GM21529 (cell line): ENCODE measurements around the gene CST5.
"Not testable (repeated sequence)": the region's sequence is repeated elsewhere in the genome, so short reads cannot be mapped to it uniquely, and the experiment has no call there.

Experiments
- ATAC-seq: cut with Tn5 transposase; IDR thresholded peaks from one replicate; pipeline ENCODE4 v1.9.1; 2021; ENCODE audit not compliant: unreplicated experiment

CST5 gene

GRCh38 chr20:23890867-23891266 lies 11.3 kb upstream of the CST5 start:
- ATAC-seq: not testable (repeated sequence)

- peak; percentile 82 for ATAC-seq
These were observed 10.2 kb upstream of the CST5 start for GRCh38 chr20:23889775-23890187.

DNA sequence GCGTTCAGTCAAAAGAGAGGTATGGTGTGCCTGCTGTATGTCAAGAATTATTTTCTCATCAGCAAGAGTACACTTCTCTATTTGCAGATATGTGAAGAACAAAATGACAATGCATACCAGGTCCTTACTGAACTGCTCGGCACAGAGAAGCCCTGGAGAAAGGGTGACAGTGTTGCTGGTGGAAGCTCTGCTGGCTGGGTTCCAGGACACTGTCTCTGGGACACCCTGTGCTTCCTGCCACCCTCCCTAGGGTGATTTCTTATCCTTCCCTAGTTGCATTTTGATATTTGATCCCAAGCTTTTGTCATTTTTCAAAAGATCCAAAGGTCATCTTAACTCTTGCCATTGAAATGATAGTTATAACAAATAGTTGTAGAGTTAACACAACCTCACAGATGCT lies 8.3 kb upstream of the CST5 start:
- ATAC-seq: no peak

DNA sequence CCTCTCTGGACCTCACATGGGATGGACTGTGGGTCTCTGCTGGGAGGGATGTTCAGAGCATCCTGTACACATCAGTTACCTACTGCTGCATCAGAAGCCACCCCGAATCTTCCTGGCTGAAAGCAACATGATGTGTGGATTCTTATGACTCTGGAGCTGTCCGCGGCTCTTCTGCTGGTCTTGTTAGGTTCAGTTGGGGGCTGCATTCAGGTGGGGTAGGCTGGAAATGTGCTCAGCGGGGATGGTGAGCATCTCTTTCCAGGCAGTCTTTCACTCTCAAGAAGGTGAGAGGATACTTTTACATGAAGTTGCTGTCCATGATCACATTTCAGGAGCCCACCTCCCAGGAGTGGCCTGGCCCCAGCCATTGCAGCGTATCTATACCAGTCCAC lies 5.2 kb upstream of the CST5 start:
- no peak for ATAC-seq

DNA sequence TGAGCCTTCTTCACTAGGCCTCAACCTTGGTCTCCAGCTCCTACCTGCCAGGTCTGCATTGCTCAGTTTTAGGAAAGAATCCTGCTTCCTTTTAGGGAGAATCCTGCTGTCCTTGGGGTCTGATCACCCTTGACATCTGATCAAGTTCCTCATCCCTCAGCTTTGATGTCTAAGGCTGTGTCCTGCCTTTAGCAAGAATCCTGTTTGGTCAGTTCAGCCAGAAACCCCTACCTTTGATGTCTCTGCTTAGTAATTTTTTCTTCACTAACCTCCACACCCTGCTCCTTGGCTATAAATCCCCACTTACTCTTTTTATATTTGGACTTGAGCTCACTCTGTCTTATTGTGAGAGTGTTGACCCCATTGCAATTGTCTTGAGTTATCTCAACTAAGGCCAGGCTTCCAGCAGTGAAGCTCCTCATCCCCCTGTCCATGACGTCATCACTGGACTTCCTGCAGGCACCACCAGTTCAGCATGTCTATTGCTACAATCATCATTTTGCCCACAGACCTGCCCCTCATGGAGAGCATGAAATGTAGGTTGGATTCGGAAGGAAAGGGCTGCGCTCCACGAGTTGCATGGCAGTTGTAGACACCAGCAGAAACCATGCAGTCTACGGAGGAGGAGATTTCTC lies 4.7 kb upstream of the CST5 start:
- ATAC-seq: no peak

DNA sequence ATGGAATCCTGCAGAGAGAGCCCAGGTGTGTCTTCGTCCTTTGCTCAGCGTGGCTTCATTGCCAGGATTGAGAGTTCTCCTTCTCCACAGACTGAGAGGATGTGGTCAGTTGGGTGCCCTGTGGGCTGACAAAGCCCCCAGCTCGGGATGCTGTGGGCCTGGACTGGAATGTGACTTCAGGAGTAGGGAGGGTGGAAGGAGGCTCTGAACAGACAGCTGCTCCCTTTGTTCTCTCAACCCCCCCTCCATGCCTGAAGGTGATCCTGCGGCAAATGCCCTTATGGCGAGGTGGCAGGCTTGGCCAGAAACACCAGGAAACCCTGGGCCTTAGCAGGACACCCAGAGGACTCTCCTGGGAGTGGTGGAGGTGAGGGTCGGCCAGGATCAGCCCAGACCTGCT lies 1.8 kb upstream of the CST5 start:
- no peak for ATAC-seq

GRCh38 chr20:23880417-23880816 lies 869 bp upstream of the CST5 start:
- no peak for ATAC-seq

- no peak for ATAC-seq
These were observed 345 bp upstream of the CST5 start for GRCh38 chr20:23879811-23880374.

DNA sequence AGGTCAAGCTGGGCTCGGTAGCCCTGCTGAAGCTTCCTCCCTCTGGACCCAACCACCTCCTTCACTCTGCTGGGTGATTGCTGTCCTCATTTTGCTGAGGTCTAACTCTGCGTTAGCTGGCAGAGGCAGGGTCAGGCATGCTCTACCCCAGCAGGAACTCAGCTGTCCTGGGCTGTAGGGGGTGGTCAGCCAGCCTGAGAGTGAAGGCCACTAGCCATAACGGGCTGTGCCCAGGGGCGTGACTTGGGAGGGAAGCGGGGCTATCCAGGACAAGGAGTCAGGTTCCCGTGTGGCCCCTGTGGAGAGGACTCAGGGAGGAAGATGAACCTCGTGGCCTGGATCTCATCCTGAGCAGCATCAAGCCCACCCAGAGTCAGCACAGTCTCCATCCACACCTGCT lies 761 bp downstream of the CST5 start:
- no peak for ATAC-seq

DNA sequence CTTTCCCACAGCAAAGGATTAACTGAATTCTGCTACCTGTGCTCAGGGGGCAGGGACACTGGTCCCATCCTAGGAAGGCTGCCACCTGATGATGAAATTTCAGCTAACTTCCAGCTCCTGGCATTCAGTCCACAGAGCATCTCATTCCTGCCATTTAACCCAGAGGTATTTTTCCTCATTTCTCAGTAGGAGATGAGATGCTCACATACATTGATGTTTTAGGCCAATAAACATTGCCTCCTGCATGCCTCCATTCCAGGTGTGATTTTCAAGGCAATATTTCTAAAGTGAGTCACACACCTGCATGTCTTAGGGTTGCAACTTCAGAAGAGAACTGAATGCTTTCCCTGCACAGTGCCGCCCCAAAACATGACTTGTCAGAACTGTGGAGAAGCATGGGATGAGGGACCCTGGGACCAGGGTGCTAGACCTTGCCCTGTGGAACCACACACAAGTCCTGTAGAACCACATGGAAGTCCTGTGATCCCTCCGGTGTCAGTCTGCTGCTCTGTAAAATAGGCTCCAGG lies 1.5 kb downstream of the CST5 start:
- ATAC-seq: not testable (repeated sequence)

GRCh38 chr20:23877524-23877923 lies 2.0 kb downstream of the CST5 start:
- ATAC-seq: no peak

- no peak for ATAC-seq
These were observed 3.8 kb downstream of the CST5 start for GRCh38 chr20:23875606-23876237.

GRCh38 chr20:23874747-23875146 lies 4.8 kb downstream of the CST5 start:
- no peak for ATAC-seq

- ATAC-seq: no peak
These were observed 6.1 kb downstream of the CST5 start for GRCh38 chr20:23873370-23874015.

DNA sequence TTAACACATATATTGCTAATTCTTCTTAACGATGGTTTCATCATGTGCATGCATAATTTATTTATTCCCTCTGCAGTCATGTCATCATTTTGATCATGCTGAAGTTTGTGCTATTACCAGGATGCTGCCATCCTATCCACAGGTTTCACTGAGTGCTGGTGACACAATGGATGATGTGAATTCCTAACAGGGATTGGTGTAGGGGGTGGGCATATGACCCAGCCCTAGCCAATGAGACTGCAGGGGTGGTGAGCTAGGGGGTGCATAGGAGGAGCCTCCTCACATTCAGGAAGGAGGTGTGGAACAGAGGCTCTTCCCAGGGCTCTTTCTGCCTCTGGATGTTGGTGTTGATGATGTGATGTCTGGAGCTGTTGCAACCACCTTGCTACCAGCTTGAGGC lies 7.5 kb downstream of the CST5 start:
- ATAC-seq: no peak

DNA sequence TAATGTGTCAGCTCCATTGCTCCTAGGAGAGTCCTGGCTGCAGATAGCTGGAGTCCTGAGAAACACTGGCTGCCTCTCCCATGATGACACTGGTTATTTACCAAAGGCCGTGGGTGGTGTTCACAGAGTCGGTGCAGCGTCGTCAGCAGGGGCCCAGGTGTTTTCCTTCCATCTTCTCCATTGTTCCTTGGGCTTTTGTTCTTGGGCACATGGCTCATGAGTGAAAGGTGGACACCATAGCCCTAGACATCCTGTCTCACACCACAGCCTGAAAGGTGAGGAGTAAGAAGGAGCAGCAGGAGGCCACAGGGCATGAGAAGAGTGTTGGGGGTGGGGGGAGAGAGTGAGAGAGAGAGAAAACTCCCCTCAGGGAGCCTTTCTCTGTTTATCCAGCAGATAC lies 9.1 kb downstream of the CST5 start:
- ATAC-seq: no peak

- no peak for ATAC-seq
These were observed 10.0 kb downstream of the CST5 start for GRCh38 chr20:23869520-23869919.

DNA sequence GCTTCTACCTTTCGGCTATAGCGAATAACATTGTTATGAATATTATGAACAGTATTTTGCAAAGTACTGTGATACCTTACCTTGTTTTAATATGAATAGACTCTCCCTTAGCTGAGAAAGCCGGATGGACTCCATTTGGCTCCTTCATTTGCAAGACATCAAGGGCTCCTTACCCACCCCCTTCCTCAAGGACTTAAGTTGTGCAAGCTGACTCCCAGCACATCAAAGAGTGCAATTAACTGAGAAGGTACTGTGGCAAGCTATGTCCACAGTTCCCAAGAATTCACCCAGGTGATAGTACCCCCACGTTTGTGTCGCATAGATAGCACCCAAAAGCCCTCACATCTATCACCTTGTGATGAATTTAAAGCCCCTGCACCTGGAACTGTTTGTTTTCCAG lies 11.2 kb downstream of the CST5 start:
- no peak for ATAC-seq

- ATAC-seq: no peak
These were observed 12.3 kb downstream of the CST5 start for GRCh38 chr20:23867152-23867776.

DNA sequence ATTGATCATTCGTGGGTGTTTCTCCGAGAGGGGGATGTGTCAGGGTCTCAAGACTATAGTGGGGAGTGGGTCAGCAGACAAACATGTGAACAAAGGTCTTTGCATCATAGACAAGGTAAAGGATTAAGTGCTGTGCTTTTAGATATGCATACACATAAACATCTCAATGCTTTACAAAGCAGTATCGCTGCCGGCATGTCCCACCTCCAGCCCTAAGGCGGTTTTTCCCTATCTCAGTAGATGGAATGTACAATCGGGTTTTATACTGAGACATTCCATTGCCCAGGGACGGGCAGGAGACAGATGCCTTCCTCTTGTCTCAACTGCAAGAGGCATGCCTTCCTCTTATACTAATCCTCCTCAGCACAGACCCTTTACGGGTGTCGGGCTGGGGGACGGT lies 18.8 kb downstream of the CST5 start:
- ATAC-seq: not testable (repeated sequence)

GRCh38 chr20:23857962-23858595 lies 21.5 kb downstream of the CST5 start:
- no peak for ATAC-seq
